Type B pancreatic cell (in vitro differentiated cells): ENCODE data around the gene PODXL2. TPM values are rescaled to one million over a fixed set of nuclear protein-coding genes. Genes with fewer than 3 reads are reported as not detected.

Experiments used
- DNase-seq: peaks from one replicate; pipeline ENCODE4 v3.0.0; 2021; ENCODE audit warnings: mixed read lengths; ENCODE audit not compliant: unreplicated experiment; ENCODE audit errors: extremely low spot score
- H3K27ac Mint-ChIP-seq: 2 replicates; pipeline ENCODE4 v1.8.0; 2021; ENCODE audit warnings: mild to moderate bottlenecking, mixed read lengths
- H3K27me3 Mint-ChIP-seq: 2 replicates; pipeline ENCODE4 v1.8.0; 2021; ENCODE audit warnings: mixed read lengths
- H3K36me3 Mint-ChIP-seq: 2 replicates; pipeline ENCODE4 v1.8.0; 2021; ENCODE audit warnings: mixed read lengths
- H3K4me1 Mint-ChIP-seq: one replicate; pipeline ENCODE4 v1.8.0; 2021; ENCODE audit warnings: mixed read lengths; ENCODE audit not compliant: unreplicated experiment
- H3K4me3 Mint-ChIP-seq: 2 replicates; pipeline ENCODE4 v1.8.0; 2021; ENCODE audit warnings: mild to moderate bottlenecking, mixed read lengths
- H3K9me3 Mint-ChIP-seq: 2 replicates; pipeline ENCODE4 v1.8.0; 2021; ENCODE audit warnings: mixed read lengths
- total RNA-seq: library from RNA; stranded (reverse); gene quantifications from 2 replicates; pipeline ENCODE4 v1.2.1, GENCODE V29; 2021; ENCODE audit warnings: low replicate concordance
- TF ChIP-seq, protein P1 (sequence below): fragments of 200-600 bp; sonication (generic); conservative IDR thresholded peaks from 2 replicates; pipeline ENCODE4 v1.5.0; 2021; ENCODE audit warnings: antibody characterized with exemption, mild to moderate bottlenecking

PODXL2 gene
- total RNA-seq, 1 donor from 2014 or later = 48.9 TPM

DNA sequence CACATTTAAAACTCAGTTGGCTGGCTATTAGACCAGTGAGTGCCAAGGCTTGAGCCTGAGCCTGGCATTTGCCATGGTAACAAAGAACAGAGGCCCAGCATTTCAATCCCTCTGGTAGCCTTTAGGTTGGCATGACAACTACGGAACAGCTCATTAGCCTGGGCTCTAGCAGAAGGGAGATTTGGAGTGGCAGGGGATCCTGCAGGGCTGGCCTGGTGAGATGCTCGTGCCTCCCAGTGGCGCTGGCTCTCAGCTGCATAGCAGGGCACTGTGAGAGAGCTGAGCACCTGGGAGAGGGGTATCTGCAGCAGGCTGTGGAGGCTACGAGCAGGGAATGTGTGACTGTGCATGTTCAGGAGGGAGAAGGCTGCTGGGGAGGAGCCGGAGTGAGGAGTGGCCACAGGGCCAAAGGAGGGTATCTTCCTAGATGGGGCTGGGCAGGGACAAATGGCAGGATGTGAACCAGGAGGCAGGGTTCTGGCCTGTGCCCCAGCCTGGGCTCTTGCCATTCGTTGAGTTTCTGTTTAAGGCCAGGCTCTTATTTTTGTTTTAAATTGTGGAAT lies 38.2 kb downstream of the PODXL2 start:
- Mint-ChIP-seq H3K9me3 (no peaks in the 10 kb centered on the region), H3K36me3 (peaks cover 16% of the 10 kb centered on the region), H3K27me3 (no peaks in the 10 kb centered on the region), H3K27ac (no peak overlapping the region), H3K4me1 (no peaks in the 10 kb centered on the region), H3K4me3 (no peak overlapping the region)
- TF ChIP-seq, protein P1, sequence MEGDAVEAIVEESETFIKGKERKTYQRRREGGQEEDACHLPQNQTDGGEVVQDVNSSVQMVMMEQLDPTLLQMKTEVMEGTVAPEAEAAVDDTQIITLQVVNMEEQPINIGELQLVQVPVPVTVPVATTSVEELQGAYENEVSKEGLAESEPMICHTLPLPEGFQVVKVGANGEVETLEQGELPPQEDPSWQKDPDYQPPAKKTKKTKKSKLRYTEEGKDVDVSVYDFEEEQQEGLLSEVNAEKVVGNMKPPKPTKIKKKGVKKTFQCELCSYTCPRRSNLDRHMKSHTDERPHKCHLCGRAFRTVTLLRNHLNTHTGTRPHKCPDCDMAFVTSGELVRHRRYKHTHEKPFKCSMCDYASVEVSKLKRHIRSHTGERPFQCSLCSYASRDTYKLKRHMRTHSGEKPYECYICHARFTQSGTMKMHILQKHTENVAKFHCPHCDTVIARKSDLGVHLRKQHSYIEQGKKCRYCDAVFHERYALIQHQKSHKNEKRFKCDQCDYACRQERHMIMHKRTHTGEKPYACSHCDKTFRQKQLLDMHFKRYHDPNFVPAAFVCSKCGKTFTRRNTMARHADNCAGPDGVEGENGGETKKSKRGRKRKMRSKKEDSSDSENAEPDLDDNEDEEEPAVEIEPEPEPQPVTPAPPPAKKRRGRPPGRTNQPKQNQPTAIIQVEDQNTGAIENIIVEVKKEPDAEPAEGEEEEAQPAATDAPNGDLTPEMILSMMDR = no peak
- DNase-seq = no peak

DNA sequence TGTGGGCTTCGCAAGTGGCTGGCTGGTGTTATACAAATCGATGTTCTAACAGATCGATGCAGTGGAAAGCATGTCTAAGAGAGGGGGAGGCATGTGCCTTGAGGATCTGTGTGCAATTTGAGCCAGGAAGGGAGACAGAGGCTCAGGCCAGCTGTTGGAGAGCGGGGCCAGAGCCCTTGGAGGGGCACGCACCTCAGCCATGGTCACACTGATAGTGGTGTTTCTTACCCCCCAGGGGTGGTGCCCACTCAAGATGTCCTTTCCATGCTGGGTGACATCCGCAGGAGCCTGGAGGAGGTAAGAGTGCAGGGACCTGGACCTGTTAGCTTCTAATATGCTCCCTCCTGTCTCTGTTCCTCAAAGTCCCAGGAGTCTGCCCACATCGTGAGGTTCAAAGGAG lies 39.9 kb downstream of the PODXL2 start:
- Mint-ChIP-seq H3K4me1 (no peaks in the 10 kb centered on the region), H3K4me3 (no peak overlapping the region), H3K27ac (no peak overlapping the region), H3K27me3 (peaks cover 4% of the 10 kb centered on the region), H3K36me3 (peaks cover 9% of the 10 kb centered on the region), H3K9me3 (no peaks in the 10 kb centered on the region)
- no peak for DNase-seq
- TF ChIP-seq, protein P1 = no peak

DNA sequence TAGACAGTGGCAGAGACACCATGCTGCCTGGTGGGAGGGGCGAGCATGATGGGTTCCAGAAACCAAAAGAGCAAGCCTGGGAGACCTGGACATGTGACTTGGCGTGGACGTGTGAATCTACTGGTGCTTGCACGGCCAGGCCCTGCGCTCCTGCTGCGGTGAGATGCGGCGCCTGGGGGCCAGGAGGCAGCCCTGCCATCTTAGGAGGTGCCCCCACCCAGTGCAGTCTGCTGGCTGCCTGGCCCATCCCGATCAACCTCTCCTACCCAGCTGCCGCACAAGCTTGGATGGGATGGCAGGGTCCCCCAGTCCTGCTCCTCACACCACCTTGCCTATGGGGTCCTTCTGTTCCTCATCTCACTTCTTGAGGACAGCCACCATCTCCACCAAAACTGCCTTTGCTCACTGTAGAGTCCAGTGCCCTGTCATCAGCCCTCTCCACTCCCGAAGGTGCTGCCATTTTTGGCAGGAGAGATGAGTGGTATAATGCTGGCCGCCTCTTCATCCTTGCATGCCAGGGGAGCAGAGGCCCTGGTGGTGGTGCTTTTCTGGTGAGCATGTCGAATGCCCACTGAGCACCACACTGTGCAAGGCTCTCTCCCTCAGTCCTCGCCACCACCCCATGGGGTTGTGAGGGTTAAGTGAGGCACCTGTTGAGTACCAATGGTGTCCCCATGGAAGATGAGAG lies 40.7 kb downstream of the PODXL2 start:
- Mint-ChIP-seq H3K27me3 (peaks cover 5% of the 10 kb centered on the region), H3K4me1 (no peaks in the 10 kb centered on the region), H3K27ac (no peak overlapping the region), H3K4me3 (no peak overlapping the region), H3K36me3 (peaks cover 9% of the 10 kb centered on the region), H3K9me3 (no peaks in the 10 kb centered on the region)
- TF ChIP-seq, protein P1 = no peak
- no peak for DNase-seq

DNA sequence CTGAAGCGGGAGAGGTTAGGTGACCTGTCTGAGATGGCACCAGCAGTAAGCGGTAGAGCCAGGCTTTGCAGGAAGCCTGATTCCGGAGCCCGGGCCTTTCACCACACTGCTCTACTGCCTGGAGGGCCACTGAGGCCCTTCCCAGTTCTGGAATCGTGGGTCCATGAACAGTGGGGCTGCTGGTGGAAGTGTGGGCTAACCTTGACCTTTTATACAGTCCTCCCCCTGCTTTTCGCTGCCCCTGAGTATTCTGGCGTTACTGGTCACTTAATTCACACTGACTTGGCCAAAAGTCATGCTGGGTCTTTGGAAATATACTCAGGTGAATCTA lies 41.2 kb downstream of the PODXL2 start:
- no peak for DNase-seq
- H3K27ac Mint-ChIP-seq = no peak overlapping the region
- H3K4me1 Mint-ChIP-seq = no peaks in the 10 kb centered on the region
- TF ChIP-seq, protein P1 = no peak
- no peaks in the 10 kb centered on the region for H3K9me3 Mint-ChIP-seq
- H3K27me3 Mint-ChIP-seq = peaks cover 5% of the 10 kb centered on the region
- peaks cover 8% of the 10 kb centered on the region for H3K36me3 Mint-ChIP-seq
- peak overlapping the region; percentile 39 for H3K4me3 Mint-ChIP-seq

DNA sequence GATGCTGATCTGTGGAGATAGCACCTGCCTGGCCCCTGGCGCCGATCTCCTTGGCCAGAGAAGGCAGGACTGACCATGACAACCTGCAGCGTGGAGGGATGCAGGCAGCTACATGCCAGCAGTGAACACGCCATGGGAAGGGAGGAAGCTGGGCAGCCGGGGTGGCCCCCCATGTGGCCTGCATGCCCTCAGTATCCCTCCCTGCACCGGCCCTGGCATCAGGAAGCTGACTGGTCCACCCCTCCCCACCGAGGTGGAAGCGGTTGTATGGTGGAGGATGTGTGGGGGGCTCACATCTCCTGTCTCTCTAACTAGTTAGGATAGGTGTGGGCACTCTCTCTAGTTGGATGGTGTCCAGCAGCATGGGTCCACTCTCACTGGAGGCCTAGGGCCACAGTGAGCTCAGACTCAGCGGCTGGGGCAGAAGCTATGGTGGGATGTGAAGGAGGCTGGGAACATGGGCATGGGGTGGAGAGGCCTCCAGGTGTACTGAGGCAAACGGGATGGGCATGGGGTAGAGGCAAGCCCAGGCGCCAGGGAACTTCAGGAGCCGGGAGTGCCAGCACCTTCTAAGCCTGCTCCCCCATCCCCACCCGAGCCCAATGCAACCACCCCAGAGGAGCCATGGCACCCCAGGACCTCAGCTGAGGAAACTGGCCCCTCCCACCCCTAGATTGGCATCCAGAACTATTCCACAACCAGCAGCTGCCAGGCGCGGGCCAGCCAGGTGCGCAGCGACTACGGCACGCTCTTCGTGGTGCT lies 42.0 kb downstream of the PODXL2 start:
- Mint-ChIP-seq H3K4me1 (peaks cover under 1% of the 10 kb centered on the region), H3K9me3 (no peaks in the 10 kb centered on the region), H3K36me3 (peaks cover 1% of the 10 kb centered on the region), H3K27ac (peak overlapping the region; percentile 75), H3K4me3 (peak overlapping the region; percentile 86), H3K27me3 (peaks cover 5% of the 10 kb centered on the region)
- no peak for DNase-seq
- TF ChIP-seq, protein P1 = no peak
